Femur (tissue), 1 donor: Measurements from ENCODE around the gene PRRG2.
A peak's percentile ranks its signal among the peaks of the same experiment; 100 is the strongest.

Source experiments
- DNase-seq: peaks from one replicate; pipeline ENCODE4 v3.0.0-alpha.2; 2017

PRRG2 gene

DNA sequence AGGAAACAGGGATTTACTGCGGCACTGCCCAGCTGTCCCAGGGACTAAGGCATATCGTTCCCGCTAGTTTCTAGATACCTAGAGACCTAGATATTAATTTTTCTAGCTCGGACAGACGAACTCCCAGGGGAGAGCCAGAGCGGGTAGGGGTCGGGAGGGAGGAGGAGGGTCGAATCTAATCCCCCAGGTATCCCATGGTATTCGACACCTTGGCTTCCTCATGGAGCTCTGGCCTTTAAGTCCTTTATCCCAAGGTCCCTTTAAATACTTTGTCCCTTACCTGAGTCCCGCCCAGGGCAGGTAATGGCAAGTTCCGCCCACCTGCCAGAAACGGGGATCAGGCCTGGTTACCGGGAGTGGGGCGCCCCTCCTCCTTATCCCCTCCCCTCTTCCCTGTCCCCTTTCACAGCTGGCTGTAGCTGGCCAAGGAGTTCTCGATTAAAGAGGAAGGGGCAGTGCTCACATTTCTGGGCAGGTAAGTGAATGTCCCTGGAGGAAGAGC, at the start of gene PRRG2:
Gene PRRG2, plus strand, starts transcription at position 310 of the 502 bp plus-strand sequence. CDS start 1,904 bp downstream, outside the sequence.
- peak; percentile 38 for DNase-seq

DNA sequence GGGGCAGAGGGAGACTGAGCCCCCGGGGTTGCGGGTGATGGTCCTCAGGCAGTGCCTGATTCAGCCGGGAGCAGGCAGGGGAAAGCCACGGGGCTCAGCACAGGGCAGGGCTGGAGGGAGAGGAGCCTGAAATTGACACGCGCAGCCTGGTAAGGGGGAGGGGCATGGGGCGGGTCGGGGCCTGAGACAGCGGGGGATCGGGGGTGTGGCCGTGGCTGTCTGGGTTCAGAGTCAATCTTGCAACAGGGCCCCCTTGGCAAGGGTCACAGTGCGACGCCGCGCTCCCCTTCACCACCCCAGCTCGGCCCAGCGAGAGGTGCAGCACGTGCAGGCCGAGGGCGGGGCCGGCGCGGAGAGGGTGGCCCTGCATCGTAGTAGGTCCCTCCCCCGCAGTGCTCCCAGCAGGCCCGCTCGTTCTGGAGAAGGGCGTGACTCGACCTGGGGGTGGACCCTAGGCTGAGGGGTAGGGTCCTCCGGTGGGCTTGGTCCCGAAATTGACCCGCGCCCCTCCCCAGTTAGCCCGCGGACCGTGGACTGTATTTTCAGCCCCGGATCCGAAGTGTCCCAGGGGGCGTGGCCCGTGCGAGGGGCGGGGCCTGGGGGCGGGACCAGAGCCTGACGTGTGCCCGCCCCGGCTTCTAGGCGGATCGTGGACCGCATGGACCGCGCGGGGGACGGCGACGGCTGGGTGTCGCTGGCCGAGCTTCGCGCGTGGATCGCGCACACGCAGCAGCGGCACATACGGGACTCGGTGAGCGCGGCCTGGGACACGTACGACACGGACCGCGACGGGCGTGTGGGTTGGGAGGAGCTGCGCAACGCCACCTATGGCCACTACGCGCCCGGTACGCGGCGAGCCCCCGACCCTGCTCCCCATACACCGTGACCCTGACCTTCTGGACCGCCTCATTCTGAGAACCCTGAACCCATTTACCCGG, 47.3 kb upstream of the PRRG2 start:
- peak; percentile 83 for DNase-seq

DNA sequence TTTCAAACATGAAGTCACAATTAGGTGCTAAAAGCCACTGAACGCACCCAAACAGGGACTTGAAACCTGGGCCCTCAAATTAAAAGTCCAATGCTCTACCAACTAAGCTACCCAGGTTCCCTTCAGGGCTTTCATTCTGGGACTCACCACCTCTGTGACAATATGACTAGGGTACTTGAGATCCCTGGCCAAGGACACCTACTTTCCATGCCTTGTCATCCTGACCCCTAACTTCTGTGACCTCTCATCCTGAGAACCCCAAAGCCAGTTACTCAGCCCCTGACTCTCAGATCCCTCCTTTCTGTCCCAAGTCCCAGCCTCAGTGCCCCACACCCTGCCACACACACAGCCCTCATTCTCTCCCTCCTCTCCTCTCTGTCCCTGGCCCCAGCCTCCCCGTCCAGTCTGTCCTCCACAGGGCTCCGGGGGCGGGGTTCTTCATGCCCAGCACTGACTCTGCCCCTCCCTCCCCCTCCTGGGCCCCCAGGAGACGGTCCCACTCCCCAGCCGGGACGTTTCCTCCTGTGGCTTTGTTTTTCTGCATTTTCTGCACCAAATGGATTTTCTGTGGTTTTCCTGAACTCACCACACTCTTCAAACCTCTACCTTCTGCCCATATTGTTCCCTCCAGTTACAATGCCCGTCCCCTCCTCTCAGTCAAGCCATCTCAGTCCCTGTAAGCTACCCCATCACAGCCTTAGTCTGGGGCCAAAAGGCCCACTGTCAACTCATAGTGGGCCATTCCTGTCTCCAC, 46.3 kb upstream of the PRRG2 start:
- DNase-seq: no peak

DNA sequence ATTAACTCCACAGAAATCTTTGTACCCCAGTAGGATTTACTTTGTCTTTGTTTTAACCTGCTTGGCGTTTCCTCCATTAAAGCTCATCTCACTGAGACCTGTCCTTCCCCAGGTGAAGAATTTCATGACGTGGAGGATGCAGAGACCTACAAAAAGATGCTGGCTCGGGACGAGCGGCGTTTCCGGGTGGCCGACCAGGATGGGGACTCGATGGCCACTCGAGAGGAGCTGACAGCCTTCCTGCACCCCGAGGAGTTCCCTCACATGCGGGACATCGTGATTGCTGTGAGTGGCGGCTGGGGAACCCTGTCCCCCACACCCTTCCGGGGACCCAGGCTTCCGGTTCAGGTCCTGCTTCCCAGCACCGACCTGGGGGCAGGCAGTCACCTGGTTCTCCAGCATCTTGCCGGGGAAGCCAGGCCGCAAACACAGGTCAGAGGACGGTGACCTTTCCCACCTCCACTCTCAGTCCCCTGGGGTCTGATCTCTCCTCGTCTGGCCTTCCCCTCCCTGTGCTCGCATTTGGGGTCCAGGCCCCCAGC, 44.1 kb upstream of the PRRG2 start:
- no peak for DNase-seq

DNA sequence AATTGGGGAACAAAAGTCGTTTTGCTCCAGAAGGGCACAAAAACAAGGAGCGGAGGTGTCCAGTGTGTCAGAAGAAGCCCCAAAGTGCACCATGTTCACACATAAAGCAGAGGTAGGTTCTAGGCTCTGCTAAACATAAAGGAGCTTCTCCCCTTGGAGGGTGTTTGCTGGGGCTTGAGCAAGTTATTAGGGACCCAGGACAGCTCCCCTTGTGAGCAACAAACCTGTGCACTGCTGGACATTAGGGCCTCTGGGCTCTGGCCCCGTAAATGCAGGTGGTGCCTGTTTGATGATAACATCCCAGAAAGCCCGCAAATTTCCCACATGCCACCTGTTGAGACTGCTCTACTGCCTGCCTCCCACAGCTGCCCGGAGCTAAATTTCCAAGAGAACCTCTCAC, 42.5 kb upstream of the PRRG2 start:
- DNase-seq: no peak

DNA sequence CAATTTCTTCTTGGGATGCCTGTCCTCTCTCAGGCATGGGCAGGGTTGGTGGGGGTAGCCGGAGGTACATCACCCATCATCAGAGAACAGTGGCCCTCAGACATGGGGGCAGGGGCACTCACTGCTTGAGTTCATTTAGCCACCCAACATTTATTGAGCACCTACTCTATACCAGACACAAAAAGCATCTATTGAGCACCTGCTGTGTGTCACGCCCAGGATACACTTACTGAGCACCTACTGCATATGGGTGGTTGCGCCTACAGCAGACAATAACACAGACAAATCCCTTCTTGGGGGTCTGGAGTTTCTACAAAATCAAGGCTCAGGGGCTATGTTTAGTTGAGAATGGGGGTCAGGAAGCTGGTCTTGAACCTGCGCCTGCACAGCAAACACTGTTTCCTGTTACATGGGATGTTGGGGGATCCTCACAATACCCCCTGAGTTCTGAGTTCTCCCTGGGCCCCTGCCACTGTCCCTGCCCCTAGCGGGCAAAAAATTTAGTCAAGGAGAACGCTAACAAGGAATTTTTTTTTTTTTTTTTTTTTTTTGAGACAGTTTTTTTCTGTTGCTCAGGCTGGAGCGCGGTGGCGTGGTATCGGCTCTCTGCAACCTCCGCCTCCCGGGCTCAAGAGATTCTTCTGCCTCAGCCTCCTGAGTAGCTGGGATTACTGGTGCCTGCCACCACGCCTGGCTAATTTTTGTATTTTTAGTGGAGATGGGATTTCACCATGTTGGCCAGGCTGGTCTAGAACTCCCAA, 41.7 kb upstream of the PRRG2 start:
- DNase-seq: no peak

DNA sequence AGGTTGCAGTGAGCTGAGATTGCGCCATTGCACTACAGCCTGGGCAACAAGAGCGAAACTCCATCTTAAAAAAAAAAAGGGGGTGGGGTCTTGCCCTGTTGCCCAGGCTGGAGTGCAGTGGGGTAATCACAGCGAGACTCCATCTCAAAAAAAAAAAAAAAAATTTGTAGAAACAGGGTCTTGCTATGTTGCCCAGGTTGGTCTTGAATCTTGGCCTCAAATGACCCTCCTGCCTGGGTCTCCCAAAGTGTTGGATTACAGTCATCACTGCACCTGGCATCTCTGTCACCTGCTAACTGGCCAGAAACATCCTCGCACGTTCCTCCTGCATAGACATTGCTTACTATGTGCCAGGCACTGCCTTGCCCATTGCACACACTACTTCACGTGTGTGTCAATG, 39.2 kb upstream of the PRRG2 start:
- DNase-seq: no peak

DNA sequence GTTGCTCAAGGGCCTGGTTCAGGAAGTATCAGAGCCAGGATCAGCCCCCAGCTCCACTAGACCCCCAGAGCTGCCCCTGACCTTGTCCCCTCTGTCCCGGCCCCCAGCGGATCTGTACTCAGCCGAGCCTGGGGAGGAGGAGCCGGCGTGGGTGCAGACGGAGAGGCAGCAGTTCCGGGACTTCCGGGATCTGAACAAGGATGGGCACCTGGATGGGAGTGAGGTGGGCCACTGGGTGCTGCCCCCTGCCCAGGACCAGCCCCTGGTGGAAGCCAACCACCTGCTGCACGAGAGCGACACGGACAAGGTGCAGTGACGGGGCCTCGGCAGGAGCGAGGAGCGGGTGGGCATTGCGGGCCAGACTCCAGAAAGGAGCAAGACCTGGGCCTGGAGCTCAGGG, 38.7 kb upstream of the PRRG2 start:
- DNase-seq: no peak

DNA sequence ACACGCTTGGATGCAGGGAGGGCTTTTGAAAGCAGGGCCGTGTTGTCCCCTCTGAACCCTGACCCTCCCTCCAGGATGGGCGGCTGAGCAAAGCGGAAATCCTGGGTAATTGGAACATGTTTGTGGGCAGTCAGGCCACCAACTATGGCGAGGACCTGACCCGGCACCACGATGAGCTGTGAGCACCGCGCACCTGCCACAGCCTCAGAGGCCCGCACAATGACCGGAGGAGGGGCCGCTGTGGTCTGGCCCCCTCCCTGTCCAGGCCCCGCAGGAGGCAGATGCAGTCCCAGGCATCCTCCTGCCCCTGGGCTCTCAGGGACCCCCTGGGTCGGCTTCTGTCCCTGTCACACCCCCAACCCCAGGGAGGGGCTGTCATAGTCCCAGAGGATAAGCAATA, 38.1 kb upstream of the PRRG2 start:
- DNase-seq: no peak

DNA sequence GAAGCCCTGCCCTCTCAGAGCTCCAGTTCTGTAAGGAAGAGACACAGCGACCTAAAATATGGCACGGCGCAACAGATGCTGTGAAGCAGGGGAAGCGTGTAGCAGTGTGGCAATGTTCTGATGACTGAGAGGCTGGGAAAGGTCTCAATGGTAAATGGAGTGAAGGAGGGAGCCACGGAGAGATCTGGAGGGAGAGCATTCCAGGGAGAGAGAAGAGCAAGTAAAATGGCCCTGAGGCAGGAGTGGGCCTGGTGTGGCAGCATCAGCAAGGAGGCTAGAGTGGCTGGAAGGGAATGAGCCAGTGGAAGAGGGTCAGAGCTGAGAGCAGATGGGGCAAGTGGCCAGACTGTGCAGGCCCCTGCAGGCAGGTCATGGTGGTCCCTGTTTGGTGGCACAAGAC, 37.0 kb upstream of the PRRG2 start:
- DNase-seq: no peak

DNA sequence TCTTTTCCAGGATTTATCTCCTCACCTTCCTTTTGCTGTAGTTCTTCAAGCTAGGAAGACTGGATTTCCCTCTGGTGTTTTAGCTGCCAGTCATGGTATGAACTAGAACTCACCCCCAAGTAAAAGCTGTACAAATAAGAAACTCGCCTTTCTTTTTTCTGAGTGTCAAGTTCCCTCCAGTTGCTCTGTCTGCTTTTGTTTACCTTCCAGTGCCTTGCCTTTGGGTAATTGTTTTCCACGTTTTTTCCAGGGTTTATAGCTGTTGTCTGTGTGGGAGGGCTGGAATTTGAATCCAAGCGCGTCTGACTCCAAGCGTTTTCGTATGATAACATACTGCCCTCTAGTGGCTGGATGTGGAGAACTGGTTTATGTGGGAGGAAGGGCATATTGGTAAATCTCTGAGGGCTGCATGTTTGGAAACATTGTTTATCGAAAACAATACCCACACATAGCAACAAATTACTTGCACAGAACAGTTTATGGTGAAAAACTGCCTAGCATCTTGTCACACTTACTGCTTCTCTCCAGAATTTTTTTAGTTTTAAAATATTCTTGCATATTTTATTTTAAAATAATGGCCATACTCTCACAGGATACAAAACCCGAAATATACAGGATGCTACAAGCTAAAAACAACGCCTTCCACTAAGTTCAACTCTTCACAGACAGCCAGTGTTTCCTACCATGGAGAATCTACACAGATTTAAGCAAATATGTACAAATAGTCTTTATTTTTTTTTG, 34.1 kb upstream of the PRRG2 start:
- peak; percentile 88 for DNase-seq

DNA sequence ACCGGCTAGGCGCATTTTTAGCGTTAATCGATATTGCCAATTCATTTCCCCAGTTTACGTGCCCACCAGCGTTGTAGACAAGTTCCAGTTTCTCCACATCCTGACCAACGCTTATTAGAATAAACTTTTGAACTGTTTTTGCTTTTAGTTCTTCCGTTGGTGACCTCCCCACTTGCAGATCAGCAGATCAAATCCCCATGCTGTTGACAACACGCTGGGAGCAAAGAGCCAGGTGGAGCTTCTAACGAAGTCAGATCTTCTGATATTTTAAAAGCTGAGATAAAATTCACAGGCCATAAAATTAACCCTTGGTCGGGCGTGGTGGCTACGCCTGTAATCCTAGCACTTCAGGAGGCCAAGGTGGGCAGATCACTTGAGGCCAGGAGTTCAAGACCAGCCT, 32.1 kb upstream of the PRRG2 start:
- DNase-seq: no peak

DNA sequence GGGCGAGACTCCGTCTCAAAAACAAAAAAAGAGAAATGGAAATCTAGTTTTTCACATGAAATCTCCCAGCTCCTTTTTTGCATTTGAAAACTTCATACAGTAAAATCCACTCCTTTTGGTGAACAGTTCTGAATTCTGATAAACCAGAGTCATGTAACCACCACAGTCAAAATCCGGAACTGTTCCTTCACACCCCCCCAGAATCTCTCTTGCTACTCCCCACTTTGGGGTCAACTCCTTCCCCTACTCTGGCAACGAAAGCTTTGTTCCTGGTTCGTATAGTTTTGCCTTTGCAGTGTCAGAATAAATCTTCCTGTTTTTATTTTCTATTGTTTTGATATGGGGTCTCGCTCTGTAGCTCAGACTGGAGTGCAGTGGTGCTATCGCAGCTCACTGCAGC, 29.6 kb upstream of the PRRG2 start:
- no peak for DNase-seq

DNA sequence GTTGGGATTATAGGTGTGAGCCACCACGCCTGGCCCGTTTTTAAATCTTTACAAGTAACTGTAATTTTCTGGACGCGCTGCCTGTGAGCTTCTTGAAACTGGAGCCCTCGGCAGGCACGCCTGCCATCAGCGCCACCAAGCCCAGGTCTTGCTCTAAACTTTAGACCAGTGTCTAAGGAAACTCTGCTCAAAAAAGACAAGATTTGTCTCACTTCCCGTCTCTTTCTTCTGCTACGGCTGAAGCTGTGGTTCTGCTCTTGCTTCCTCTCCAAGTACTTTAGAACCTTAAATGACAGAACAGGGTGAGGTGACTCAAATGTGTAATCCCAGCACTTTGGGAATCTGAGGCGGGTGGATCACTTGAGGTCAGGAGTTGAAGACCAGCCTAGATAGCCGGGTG, 28.4 kb upstream of the PRRG2 start:
- no peak for DNase-seq

DNA sequence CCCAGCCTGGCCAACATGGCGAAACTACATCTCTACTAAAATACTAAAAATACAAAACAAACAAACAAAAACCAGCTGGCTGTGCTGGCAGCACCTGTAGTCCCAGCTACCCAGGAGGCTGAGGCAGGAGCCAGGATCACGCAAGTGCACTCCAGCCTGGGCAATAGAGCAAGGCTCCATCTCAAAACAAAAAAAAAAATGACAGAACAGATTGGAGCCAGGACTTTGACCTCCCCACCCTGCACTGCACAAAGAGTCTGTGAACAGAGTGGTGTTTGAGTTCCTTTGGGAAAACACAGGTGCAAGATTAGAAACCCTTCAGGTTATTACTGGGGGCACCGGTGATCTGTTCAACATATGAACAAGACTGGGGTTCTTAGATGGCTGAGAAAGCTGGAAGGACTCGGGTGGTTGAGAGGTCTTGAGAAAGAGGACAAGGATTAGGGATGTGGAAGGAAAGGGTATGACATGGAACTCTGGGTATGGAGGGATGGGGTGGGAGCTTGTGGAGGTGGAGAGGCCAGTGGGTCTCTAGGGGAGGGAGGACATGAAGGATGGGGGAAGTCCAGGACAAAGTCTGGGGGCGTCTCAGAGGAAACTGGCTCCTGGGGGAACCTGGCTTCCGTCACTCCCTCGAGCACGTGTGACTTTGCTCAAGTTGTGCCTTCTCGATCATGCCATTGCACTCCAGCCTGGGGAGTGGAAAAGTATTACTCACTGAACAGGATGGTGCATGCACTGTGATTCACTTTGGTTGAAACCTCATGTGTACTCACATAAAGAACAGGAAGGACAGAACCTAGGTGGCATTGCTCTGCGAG, 27.5 kb upstream of the PRRG2 start:
- DNase-seq: no peak

DNA sequence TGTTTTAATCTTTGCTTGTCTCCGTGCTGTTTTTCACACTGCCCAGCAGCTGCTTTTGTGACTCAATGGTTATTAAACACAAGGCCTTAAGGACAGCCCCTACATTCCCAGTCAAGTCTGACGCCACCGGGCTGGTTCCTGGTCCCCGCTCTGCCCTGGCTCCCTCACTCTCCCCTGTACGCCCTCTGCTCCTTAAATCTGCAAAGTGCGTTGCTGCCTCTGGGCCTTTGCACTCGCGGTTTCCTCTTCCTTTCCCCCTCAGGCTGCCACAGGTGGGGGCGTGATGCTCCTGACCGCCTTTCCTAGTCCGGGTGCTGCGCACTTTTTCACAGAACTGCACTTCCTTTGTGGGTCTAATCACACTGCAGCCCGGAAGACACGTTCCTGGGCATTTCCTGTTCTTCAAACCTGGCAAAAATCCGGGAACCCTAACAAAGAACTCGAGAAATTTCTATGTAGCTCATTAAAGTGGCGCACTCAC, 26.4 kb upstream of the PRRG2 start:
- no peak for DNase-seq

DNA sequence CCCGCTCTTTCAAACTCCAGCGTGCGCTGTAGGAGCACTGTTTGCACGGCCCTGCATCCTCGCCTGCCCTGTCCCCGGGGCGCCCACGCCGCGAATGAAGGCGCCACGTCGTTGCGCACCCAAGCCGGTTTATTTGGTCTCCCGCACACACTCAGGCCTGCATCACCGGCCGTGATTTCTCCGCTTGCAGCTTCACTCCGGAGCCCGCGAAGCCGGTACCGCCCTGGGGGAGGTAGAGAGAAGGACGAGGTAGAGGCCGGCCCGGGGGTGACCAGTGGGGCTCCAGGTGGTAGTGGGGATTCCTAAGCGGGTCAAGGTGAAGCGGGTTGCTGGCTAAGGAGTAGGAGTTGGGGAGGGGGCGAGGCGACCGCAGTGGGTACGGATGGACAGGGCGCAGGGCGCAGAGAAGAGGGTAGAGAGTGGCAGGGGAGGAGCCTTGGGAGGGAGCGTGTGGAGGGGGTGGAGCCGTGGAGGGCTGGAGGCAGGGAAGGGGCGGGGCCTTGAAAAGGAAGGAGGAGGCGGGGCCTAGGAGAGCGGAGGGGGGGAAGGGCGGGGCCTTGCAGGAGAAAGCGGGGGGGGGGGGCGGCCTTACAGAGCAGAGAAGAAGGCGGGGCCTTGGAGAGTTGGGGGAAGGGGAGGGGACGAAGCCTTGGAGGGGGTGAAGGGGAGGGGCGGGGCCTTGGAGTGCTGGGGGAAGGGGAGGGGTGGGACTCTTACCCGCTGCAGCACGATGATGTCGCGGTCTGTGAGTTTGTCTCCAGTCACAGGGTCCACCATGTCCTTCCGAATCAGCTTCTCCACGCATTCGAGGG, 25.3 kb upstream of the PRRG2 start:
- peak; percentile 85 for DNase-seq

DNA sequence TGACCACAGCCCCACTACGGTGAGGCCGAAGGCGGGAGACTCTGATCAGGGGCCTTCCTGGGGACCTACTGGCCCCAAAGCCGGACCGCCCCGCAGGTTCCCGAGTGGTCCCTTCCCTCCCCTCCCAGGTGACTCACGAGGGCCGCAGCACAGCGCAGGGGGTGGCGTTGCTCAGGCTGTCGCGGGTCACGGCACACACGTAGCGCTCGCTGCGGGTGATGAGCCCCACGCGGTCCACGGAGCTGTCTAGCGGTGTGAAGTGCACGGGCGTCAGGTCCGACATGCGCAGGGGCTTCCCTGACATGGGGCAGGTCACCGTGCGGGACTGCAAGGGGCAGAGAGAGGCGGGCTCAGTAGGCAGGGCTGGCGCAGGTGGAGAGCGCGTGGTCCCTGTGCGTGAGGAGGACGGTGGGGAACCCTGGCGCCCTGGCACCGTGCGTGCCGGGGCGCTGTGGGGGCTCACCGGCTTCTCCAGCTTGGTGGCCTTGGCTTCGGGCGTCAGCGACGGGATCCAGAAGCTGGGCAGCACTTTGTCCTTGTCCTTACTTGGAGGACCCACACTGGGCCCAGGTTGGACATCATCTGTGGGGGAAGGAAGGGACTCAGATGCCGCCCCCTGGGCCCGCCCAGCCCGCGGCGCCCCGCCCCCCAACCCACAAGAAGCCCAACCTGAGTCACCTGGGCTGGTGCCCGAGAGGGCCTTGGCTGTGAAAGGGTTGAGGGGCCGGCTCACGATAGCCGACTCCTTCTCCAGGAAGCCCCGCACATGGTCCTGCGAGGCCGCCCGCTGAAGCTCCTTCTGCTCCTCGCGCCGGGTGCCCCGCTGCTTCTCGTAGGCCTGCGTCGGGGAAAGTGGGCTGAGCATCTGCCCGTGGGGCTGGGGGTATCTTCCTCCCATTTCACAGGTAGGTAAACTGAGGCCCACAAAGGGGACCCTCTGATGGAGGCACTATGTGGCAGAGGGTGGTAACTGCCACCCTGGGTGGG, 24.4 kb upstream of the PRRG2 start:
- DNase-seq: no peak
